NCI-H748 (cell line): Measurements from ENCODE around the gene CRTC2.
"Not testable (repeated sequence)": the region's sequence is repeated elsewhere in the genome, so short reads cannot be mapped to it uniquely, and the experiment has no call there.

Experiments
- DNase-seq: peaks from one replicate; lab custom pipeline; 2025; ENCODE audit not compliant: unreplicated experiment; lab: John Stamatoyannopoulos, UW

CRTC2 gene

GRCh38 chr1:153958111-153958960 is at the start of gene CRTC2:
Gene CRTC2, minus strand, starts transcription at chr1:153958612. Its CDS starts 115 bp downstream, at chr1:153958497.
- peak; percentile 99 for DNase-seq

DNA sequence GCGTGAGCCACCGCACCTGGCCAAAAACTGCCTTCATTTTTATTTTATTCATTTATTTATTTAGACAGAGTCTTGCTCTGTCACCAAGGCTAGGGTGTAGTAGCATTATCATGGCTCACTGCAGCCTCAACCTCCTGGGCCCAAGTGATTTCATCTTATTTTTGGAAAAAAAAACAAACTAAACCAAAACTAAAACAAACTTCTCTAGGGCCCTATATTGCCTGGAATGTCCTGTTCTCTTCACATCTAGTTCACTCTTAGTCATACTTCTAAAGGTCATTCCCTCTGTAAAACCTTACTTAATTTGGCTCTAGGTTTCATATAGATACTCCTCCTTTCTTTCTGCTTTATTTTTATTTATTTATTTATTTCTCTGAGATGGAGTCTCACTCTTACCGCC is 47.7 kb upstream of the CRTC2 start:
- DNase-seq = no peak

GRCh38 chr1:154000420-154000819 is 42.0 kb upstream of the CRTC2 start:
- DNase-seq = no peak

DNA sequence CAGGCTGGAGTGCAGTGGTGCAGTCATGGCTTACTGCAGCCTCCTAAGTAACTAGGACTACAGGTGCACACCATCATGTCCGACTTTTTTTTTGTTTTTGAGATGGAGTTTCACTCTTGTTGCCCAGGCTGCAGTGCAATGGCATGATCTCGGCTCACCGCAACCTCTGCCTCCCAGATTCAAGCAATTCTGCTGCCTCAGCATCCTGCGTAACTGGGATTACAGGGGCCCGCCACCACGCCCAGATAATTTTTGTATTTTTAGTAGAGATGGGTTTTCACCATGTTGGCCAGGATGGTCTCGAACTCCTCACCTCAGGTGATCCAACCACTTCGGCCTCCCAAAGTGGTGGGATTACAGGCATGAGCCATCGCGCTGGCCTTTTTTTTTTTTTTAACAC is 38.5 kb upstream of the CRTC2 start:
- DNase-seq = not testable (repeated sequence)

- DNase-seq = no peak
These were observed 37.2 kb upstream of the CRTC2 start for GRCh38 chr1:153995640-153996039.

- DNase-seq = no peak
These were observed 36.8 kb upstream of the CRTC2 start for GRCh38 chr1:153995202-153995601.

DNA sequence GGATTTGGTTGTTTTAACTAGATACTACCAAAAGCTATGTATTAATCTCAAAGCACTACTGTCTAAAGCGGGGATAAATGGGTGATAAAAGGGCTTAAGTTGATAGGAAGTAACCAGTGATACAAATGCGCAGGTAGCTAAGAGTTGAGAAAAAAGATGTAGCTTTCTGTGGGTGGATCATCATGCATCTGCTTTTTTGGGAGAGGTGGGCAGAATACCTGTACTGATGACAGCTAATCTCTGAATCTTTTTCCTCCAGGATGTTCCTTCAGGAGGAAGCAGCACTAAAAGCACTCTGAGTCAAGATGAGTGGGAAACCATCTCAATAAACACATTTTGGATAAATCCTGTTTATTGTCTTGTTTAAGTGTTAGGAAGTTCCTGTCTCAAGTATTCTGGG is 33.4 kb upstream of the CRTC2 start:
- no peak for DNase-seq

GRCh38 chr1:153991151-153991630 is 32.8 kb upstream of the CRTC2 start:
- no peak for DNase-seq

- peak; percentile 98 for DNase-seq
These were observed 32.2 kb upstream of the CRTC2 start, which contains the start of gene RPS27 for GRCh38 chr1:153990468-153991150. Gene RPS27, plus strand, starts transcription at chr1:153990762. Its CDS starts 35 bp downstream, at chr1:153990797.

GRCh38 chr1:153987621-153988020 is 29.2 kb upstream of the CRTC2 start:
- DNase-seq = no peak

- peak; percentile 85 for DNase-seq
These were observed 27.7 kb upstream of the CRTC2 start, which contains the start of gene RAB13 for GRCh38 chr1:153985941-153986761. Gene RAB13, minus strand, starts transcription at chr1:153986339. Its CDS starts 103 bp downstream, at chr1:153986236.

DNA sequence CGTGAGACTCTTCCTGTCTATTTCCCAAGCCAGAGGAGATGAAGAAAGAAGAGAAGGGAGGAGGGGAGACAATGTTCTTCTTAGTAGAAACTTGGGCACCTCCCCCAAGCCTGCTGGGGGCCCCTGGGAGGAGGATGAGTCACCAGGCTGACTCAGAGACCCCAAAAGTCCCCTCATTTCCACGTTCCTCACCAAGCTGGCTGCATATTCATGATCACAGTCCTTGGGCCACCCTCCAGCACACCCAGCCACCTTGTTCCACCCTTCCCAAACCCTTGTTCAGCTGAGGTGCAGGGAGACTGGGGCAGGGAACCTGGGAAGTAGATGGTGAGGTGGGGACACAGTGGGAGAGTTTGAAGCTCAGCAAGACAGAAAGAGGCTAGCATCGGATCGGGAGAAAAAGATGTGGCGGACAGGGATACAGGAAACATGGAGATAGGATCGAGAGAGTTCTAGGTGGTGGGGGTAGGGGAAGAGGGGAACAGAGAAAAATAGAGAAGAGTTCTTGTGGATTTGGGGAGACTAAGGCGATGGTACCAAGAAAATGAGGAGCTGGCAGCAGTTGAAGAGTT is 27.0 kb upstream of the CRTC2 start:
- DNase-seq = no peak

DNA sequence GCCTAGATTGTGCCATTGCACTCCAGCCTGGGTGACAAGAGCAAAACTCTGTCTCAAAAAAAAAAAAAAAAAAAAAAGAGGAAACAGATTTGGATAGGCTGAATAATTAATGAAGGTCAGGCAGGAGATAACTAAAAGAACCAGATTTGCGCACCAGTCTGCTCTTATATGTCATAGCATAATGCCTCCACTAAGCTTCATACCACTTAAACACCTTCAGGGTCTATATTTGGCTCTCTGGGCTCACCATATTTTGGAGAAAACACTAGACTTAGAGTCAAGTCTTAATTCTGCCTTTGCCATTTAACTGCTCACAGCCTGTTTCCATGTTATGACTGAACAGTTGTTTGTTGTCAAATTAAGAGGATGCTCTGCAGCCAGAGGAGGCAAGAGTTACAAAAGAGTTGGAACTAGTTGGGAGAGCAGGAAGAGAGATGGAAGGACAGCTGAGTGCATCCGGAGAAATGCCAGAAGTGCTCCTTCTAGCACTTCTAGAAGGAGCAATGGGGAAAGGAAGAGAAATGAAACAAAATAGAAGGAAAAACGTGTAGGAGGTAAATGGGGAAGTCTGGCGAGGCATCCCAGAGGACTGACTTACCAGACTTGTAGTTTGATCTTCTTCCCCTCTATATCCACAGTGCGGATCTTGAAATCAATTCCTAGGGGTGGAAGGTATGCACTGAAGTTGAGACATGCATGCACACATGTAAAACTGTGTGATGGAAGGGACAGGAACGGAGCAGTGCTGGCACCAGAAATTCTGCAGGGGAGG is 25.9 kb upstream of the CRTC2 start:
- no peak for DNase-seq

DNA sequence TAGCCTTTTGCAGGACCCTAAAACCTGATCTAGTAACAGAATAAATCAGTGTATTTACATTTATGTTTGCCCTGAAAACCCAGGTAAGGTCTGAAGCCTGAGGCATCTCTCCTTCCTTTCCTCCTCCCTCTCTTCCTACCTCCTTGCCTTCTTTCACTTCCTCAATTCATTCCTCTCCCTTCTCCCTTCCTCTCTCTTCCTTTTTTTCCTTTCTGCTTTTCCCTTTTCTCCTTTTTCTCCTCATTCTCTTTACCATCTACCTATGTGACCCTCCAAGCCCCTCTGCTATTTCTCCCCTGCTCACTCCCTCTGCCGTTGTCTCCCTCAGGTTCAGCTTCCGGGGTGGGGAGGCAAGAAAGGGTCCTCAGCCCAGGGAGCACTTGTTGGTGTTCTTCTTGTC is 23.3 kb upstream of the CRTC2 start:
- not testable (repeated sequence) for DNase-seq

GRCh38 chr1:153979091-153979490 is 20.7 kb upstream of the CRTC2 start:
- not testable (repeated sequence) for DNase-seq

- no peak for DNase-seq
These were observed 20.0 kb upstream of the CRTC2 start for GRCh38 chr1:153978274-153978909.

- DNase-seq = peak; percentile 87
These were observed 19.1 kb upstream of the CRTC2 start, which contains the start of gene JTB for GRCh38 chr1:153977250-153978240. Gene JTB, minus strand, starts transcription at chr1:153977674. Its CDS starts 422 bp downstream, at chr1:153977252.

- no peak for DNase-seq
These were observed 18.4 kb upstream of the CRTC2 start for GRCh38 chr1:153976819-153977249.
